Activated CD4-positive, alpha-beta memory T cell treated with anti-CD3 and anti-CD28 coated beads for 36 hours (primary cell): ENCODE results near the gene TAS1R2. TPM values are rescaled to one million over a fixed set of nuclear protein-coding genes. Genes with fewer than 3 reads are reported as not detected.
A peak's percentile ranks its signal among the peaks of the same experiment; 100 is the strongest.

Experiments
- CTCF ChIA-PET: fragments of 350-600 bp; sonication (Branson Sonifier 250); formaldehyde crosslinking; loops from one replicate; lab custom pipeline; 2021; ENCODE audit warnings: antibody characterized with exemption, inconsistent platforms; lab: Charles Lee
- POLR2A ChIA-PET: fragments of 350-600 bp; sonication (Branson Sonifier 250); formaldehyde crosslinking; loops from one replicate; lab custom pipeline; 2021; ENCODE audit warnings: antibody characterized with exemption; lab: Charles Lee
- DNase-seq: peaks from one replicate; pipeline ENCODE4 v3.0.0-alpha.2; 2020
- H3K27ac Mint-ChIP-seq: one replicate; pipeline ENCODE4 v1.8.0; 2021; ENCODE audit warnings: mixed read lengths
- H3K27me3 Mint-ChIP-seq: one replicate; pipeline ENCODE4 v1.8.0; 2021; ENCODE audit warnings: mixed read lengths
- H3K36me3 Mint-ChIP-seq: one replicate; pipeline ENCODE4 v1.8.0; 2021; ENCODE audit warnings: mixed read lengths
- H3K4me1 Mint-ChIP-seq: one replicate; pipeline ENCODE4 v1.8.0; 2021; ENCODE audit warnings: low read depth, mixed read lengths
- H3K4me3 Mint-ChIP-seq: one replicate; pipeline ENCODE4 v1.8.0; 2021; ENCODE audit warnings: mild to moderate bottlenecking, mixed read lengths
- H3K9me3 Mint-ChIP-seq: one replicate; pipeline ENCODE4 v1.8.0; 2021; ENCODE audit warnings: mixed read lengths
- intact Hi-C: fragments of 100-400 bp; cut with micrococcal nuclease; formaldehyde crosslinking; loops from one replicate; pipeline ENCODE4 v1.15.1; 2023
- total RNA-seq, 2 experiments: library from RNA; stranded (reverse); gene quantifications; one replicate each; pipeline ENCODE4 v1.2.3, GENCODE V29; 2021

TAS1R2 gene
- total RNA-seq: not detected

GRCh38 chr1:18859560-18859959 is at the start of gene TAS1R2:
Gene TAS1R2 (minus strand): TSS chr1:18859660. CDS start chr1:18859660, 0 bp downstream.
- intact Hi-C loops: no loop called here
- Mint-ChIP-seq H3K27me3 (peaks cover 3% of the 10 kb centered on the region), H3K27ac (no peak within 1 kb of the TSS), H3K36me3 (no peaks in the 10 kb centered on the region), H3K9me3 (no peaks in the 10 kb centered on the region), H3K4me3 (no peak within 1 kb of the TSS), H3K4me1 (no peaks in the 10 kb centered on the region)
- CTCF ChIA-PET: no interaction called here
- POLR2A ChIA-PET: no interaction called here
- DNase-seq: no peak

GRCh38 chr1:18907917-18908845 is 48.7 kb upstream of the TAS1R2 start:
- no peak for DNase-seq
- peaks cover 14% of the 10 kb centered on the region for H3K9me3 Mint-ChIP-seq
- intact Hi-C loops: loop anchor here (1.0 to 10.0 kb wide), 5 partner anchors 64 to 337 kb away; no protein-coding TSS in a partner anchor
- no peak overlapping the region for H3K4me3 Mint-ChIP-seq
- peaks cover 53% of the 10 kb centered on the region for H3K36me3 Mint-ChIP-seq
- no peak overlapping the region for H3K27ac Mint-ChIP-seq
- ChIA-PET CTCF (interaction anchor here (0.9 to 10.8 kb wide), 29 partner anchors 9 to 259 kb away, joined by 3 to 144 read pairs (median 10); partner anchors contain the start of gene IFFO2), POLR2A (interaction anchor here (1.3 to 2.7 kb wide), 3 partner anchors 19 to 46 kb away, joined by 3 to 14 read pairs (median 4); no protein-coding TSS in a partner anchor)
- no peaks in the 10 kb centered on the region for H3K27me3 Mint-ChIP-seq
- peaks cover 15% of the 10 kb centered on the region for H3K4me1 Mint-ChIP-seq

GRCh38 chr1:18907021-18907916 is 47.8 kb upstream of the TAS1R2 start:
- Mint-ChIP-seq H3K9me3 (peaks cover 14% of the 10 kb centered on the region), H3K27ac (peak overlapping the region; percentile 13), H3K27me3 (no peaks in the 10 kb centered on the region), H3K36me3 (peaks cover 47% of the 10 kb centered on the region), H3K4me3 (no peak overlapping the region), H3K4me1 (peaks cover 16% of the 10 kb centered on the region)
- DNase-seq: peak; percentile 64
- POLR2A ChIA-PET: interaction anchor here (0.6 to 2.7 kb wide), 4 partner anchors 20 to 48 kb away, joined by 3 to 14 read pairs (median 4); no protein-coding TSS in a partner anchor
- intact Hi-C loops: loop anchor here (1.0 to 10.0 kb wide), 5 partner anchors 65 to 338 kb away; no protein-coding TSS in a partner anchor
- CTCF ChIA-PET: interaction anchor here (0.6 to 10.8 kb wide), 42 partner anchors 8 to 258 kb away, joined by 3 to 144 read pairs (median 5); partner anchors contain the start of gene IFFO2

GRCh38 chr1:18903291-18903756 is 43.9 kb upstream of the TAS1R2 start:
- H3K27me3 Mint-ChIP-seq: no peaks in the 10 kb centered on the region
- peak overlapping the region; percentile 95 for H3K27ac Mint-ChIP-seq
- ChIA-PET POLR2A (interaction anchor here (0.7 to 1.6 kb wide), 5 partner anchors 10 to 348 kb away, joined by 3 to 8 read pairs (median 6); partner anchors contain the start of genes EMC1, IFFO2 and MRTO4), CTCF (interaction anchor here (0.7 to 3.8 kb wide), 16 partner anchors 10 to 277 kb away, joined by 3 to 51 read pairs (median 4); no protein-coding TSS in a partner anchor)
- H3K4me1 Mint-ChIP-seq: peaks cover 19% of the 10 kb centered on the region
- no peaks in the 10 kb centered on the region for H3K9me3 Mint-ChIP-seq
- H3K4me3 Mint-ChIP-seq: peak overlapping the region; percentile 89
- peaks cover 14% of the 10 kb centered on the region for H3K36me3 Mint-ChIP-seq
- intact Hi-C loops: loop anchor here (2.0 to 10.0 kb wide), 4 partner anchors 23 to 341 kb away; no protein-coding TSS in a partner anchor
- DNase-seq: no peak

GRCh38 chr1:18902523-18903290 is 43.2 kb upstream of the TAS1R2 start, which contains the start of gene ALDH4A1:
Gene ALDH4A1 (minus strand): TSS chr1:18902555. CDS start chr1:18902523, 32 bp downstream.
- H3K4me1 Mint-ChIP-seq: peaks cover 19% of the 10 kb centered on the region
- intact Hi-C loops: loop anchor here (1.0 to 10.0 kb wide), 5 partner anchors 24 to 342 kb away; no protein-coding TSS in a partner anchor
- no peaks in the 10 kb centered on the region for H3K27me3 Mint-ChIP-seq
- POLR2A ChIA-PET: interaction anchor here (0.7 to 1.6 kb wide), 6 partner anchors 10 to 349 kb away, joined by 3 to 8 read pairs (median 6); partner anchors contain the start of genes EMC1, IFFO2 and MRTO4
- DNase-seq: peak; percentile 97
- CTCF ChIA-PET: interaction anchor here (0.7 to 3.8 kb wide), 16 partner anchors 10 to 278 kb away, joined by 3 to 51 read pairs (median 4); no protein-coding TSS in a partner anchor
- H3K9me3 Mint-ChIP-seq: no peaks in the 10 kb centered on the region
- H3K4me3 Mint-ChIP-seq: peak within 1 kb of the TSS; percentile 89
- peaks cover 8% of the 10 kb centered on the region for H3K36me3 Mint-ChIP-seq
- H3K27ac Mint-ChIP-seq: peak within 1 kb of the TSS; percentile 95

- Mint-ChIP-seq H3K36me3 (peaks cover 5% of the 10 kb centered on the region), H3K4me3 (peak overlapping the region; percentile 89), H3K9me3 (no peaks in the 10 kb centered on the region), H3K27me3 (no peaks in the 10 kb centered on the region), H3K4me1 (peaks cover 19% of the 10 kb centered on the region), H3K27ac (peak overlapping the region; percentile 95)
- POLR2A ChIA-PET: interaction anchor here (0.9 to 1.6 kb wide), 5 partner anchors 11 to 173 kb away, joined by 3 to 8 read pairs (median 6); partner anchors contain the start of gene IFFO2
- DNase-seq: no peak
- intact Hi-C loops: loop anchor here (1.0 to 10.0 kb wide), 5 partner anchors 25 to 343 kb away; no protein-coding TSS in a partner anchor
- CTCF ChIA-PET: interaction anchor here (0.9 to 3.8 kb wide), 11 partner anchors 11 to 211 kb away, joined by 3 to 51 read pairs (median 7); no protein-coding TSS in a partner anchor
These were observed 42.6 kb upstream of the TAS1R2 start for GRCh38 chr1:18901952-18902522.

GRCh38 chr1:18901147-18901951 is 41.9 kb upstream of the TAS1R2 start:
- Mint-ChIP-seq H3K27me3 (no peaks in the 10 kb centered on the region), H3K4me3 (peak overlapping the region; percentile 89), H3K9me3 (no peaks in the 10 kb centered on the region), H3K27ac (no peak overlapping the region), H3K36me3 (no peaks in the 10 kb centered on the region), H3K4me1 (peaks cover 19% of the 10 kb centered on the region)
- ChIA-PET POLR2A (interaction anchor here (0.9 kb wide), 1 partner anchor 173 kb away, joined by 3 read pairs; no protein-coding TSS in a partner anchor), CTCF (interaction anchor here (1.5 to 2.8 kb wide), 2 partner anchors 12 to 26 kb away, joined by 7 to 21 read pairs; no protein-coding TSS in a partner anchor)
- intact Hi-C loops: loop anchor here (10.0 kb wide), 2 partner anchors 303 to 343 kb away; no protein-coding TSS in a partner anchor
- DNase-seq: no peak

- intact Hi-C loops: loop anchor here (10.0 kb wide), 2 partner anchors 304 to 344 kb away; no protein-coding TSS in a partner anchor
- ChIA-PET POLR2A (no interaction called here), CTCF (interaction anchor here (1.0 to 2.8 kb wide), 2 partner anchors 13 to 17 kb away, joined by 3 to 21 read pairs; no protein-coding TSS in a partner anchor)
- Mint-ChIP-seq H3K4me3 (no peak overlapping the region), H3K9me3 (no peaks in the 10 kb centered on the region), H3K27me3 (no peaks in the 10 kb centered on the region), H3K4me1 (peaks cover 19% of the 10 kb centered on the region), H3K27ac (no peak overlapping the region), H3K36me3 (no peaks in the 10 kb centered on the region)
- peak; percentile 29 for DNase-seq
These were observed 40.9 kb upstream of the TAS1R2 start for GRCh38 chr1:18900303-18900841.
